WTC11 (cell line): ENCODE data around the gene DOCK7. TPM values are rescaled to one million over a fixed set of nuclear protein-coding genes. Genes with fewer than 3 reads are reported as not detected.

ENCODE experiments used
- ATAC-seq: fragments of 200-7000 bp; cut with Tn5 transposase; 2 replicates; pipeline ENCODE4 v1.10.0; 2021; ENCODE audit warnings: mild to moderate bottlenecking, moderate library complexity
- CTCF ChIA-PET: fragments of 300-600 bp; sonication (Branson Sonifier 250); formaldehyde crosslinking; loops from one replicate; lab custom pipeline; 2021; ENCODE audit warnings: antibody characterized with exemption; lab: Charles Lee
- POLR2A ChIA-PET: fragments of 350-600 bp; sonication (Branson Sonifier 250); formaldehyde crosslinking; loops from one replicate; lab custom pipeline; 2021; ENCODE audit warnings: antibody characterized with exemption; lab: Charles Lee
- DNase-seq: peaks from one replicate; pipeline ENCODE4 v3.0.0; 2021; ENCODE audit warnings: low spot score
- H3K27ac Mint-ChIP-seq: 2 replicates; pipeline ENCODE4 v1.8.0; 2021; ENCODE audit warnings: mixed read lengths
- H3K27me3 Mint-ChIP-seq: 2 replicates; pipeline ENCODE4 v1.8.0; 2021; ENCODE audit warnings: low read depth, mild to moderate bottlenecking, moderate library complexity, mixed read lengths
- H3K36me3 Mint-ChIP-seq: 2 replicates; pipeline ENCODE4 v1.8.0; 2021; ENCODE audit warnings: mixed read lengths
- H3K4me1 Mint-ChIP-seq: 2 replicates; pipeline ENCODE4 v1.8.0; 2022; ENCODE audit warnings: mixed read lengths
- H3K4me3 Mint-ChIP-seq: 2 replicates; pipeline ENCODE4 v1.8.0; 2021; ENCODE audit warnings: mild to moderate bottlenecking, moderate library complexity, mixed read lengths
- H3K9me3 Mint-ChIP-seq: 2 replicates; pipeline ENCODE4 v1.8.0; 2021; ENCODE audit warnings: mixed read lengths
- ATF1 ChIP-seq: sonication (generic); formaldehyde crosslinking; IDR thresholded peaks from 2 replicates; pipeline ENCODE4 v1.8.1; 2023; ENCODE audit warnings: mild to moderate bottlenecking, moderate library complexity, missing genetic modification reagents
- CBFB ChIP-seq: sonication (generic); formaldehyde crosslinking; IDR thresholded peaks from 2 replicates; pipeline ENCODE4 v1.8.1; 2022; ENCODE audit warnings: mild to moderate bottlenecking, low read depth, missing genetic modification reagents
- FOXK1 ChIP-seq: sonication (generic); formaldehyde crosslinking; IDR thresholded peaks from 2 replicates; pipeline ENCODE4 v1.8.0; 2022; ENCODE audit warnings: mild to moderate bottlenecking, moderate library complexity, missing genetic modification reagents
- FOXP1 ChIP-seq: sonication (generic); formaldehyde crosslinking; IDR thresholded peaks from 2 replicates; pipeline ENCODE4 v1.8.0; 2022; ENCODE audit warnings: missing genetic modification reagents, mild to moderate bottlenecking, moderate library complexity, borderline replicate concordance
- HMGA2 ChIP-seq: fragments of 250-450 bp; sonication (Bioruptor Pico); IDR thresholded peaks from 2 replicates; pipeline ENCODE4 v1.4.0; 2021; ENCODE audit warnings: mild to moderate bottlenecking, moderate library complexity
- MYBL2 ChIP-seq: sonication (generic); formaldehyde crosslinking; IDR thresholded peaks from 2 replicates; pipeline ENCODE4 v1.8.1; 2023; ENCODE audit warnings: mild to moderate bottlenecking, moderate library complexity, missing genetic modification reagents
- NFYB ChIP-seq: sonication (generic); formaldehyde crosslinking; conservative IDR thresholded peaks from 2 replicates; pipeline ENCODE4 v1.8.0; 2022; ENCODE audit warnings: low read depth, missing genetic modification reagents
- NR1H2 ChIP-seq: sonication (generic); formaldehyde crosslinking; IDR thresholded peaks from 2 replicates; pipeline ENCODE4 v1.9.0; 2021; ENCODE audit warnings: mild to moderate bottlenecking, moderate library complexity, missing genetic modification reagents
- STAT6 ChIP-seq: sonication (generic); formaldehyde crosslinking; conservative IDR thresholded peaks from 2 replicates; pipeline ENCODE4 v1.8.1; 2023; ENCODE audit warnings: mild to moderate bottlenecking, low read depth, missing genetic modification reagents, moderate library complexity
- TEAD1 ChIP-seq: sonication (generic); formaldehyde crosslinking; IDR thresholded peaks from 2 replicates; pipeline ENCODE4 v1.8.0; 2022; ENCODE audit warnings: mild to moderate bottlenecking, missing genetic modification reagents
- ZMAT4 ChIP-seq: fragments of 250-450 bp; sonication (Bioruptor Pico); IDR thresholded peaks from 2 replicates; pipeline ENCODE4 v1.9.0; 2021; ENCODE audit warnings: mild to moderate bottlenecking
- ZNF138 ChIP-seq: sonication (generic); formaldehyde crosslinking; conservative IDR thresholded peaks from 2 replicates; pipeline ENCODE4 v1.8.1; 2022; ENCODE audit warnings: mild to moderate bottlenecking, moderate library complexity, missing genetic modification reagents
- ZNF317 ChIP-seq: sonication (generic); formaldehyde crosslinking; IDR thresholded peaks from 2 replicates; pipeline ENCODE4 v1.8.1; 2023; ENCODE audit warnings: low read depth, mild to moderate bottlenecking, moderate library complexity, missing genetic modification reagents, borderline replicate concordance
- ZNF416 ChIP-seq: fragments of 250-450 bp; sonication (Bioruptor Pico); IDR thresholded peaks from 2 replicates; pipeline ENCODE4 v1.9.0; 2021; ENCODE audit warnings: mild to moderate bottlenecking, inconsistent platforms
- total RNA-seq: library from RNA; stranded (reverse); gene quantifications from 3 replicates; pipeline ENCODE4 v1.2.3, GENCODE V29; 2021
- TF ChIP-seq, protein P1 (sequence below): sonication (generic); formaldehyde crosslinking; IDR thresholded peaks from 2 replicates; pipeline ENCODE4 v1.8.0; 2022; ENCODE audit warnings: mild to moderate bottlenecking, missing genetic modification reagents

DOCK7 gene
- total RNA-seq, 1 experiment from 2014 or later: 34.2 TPM

DNA sequence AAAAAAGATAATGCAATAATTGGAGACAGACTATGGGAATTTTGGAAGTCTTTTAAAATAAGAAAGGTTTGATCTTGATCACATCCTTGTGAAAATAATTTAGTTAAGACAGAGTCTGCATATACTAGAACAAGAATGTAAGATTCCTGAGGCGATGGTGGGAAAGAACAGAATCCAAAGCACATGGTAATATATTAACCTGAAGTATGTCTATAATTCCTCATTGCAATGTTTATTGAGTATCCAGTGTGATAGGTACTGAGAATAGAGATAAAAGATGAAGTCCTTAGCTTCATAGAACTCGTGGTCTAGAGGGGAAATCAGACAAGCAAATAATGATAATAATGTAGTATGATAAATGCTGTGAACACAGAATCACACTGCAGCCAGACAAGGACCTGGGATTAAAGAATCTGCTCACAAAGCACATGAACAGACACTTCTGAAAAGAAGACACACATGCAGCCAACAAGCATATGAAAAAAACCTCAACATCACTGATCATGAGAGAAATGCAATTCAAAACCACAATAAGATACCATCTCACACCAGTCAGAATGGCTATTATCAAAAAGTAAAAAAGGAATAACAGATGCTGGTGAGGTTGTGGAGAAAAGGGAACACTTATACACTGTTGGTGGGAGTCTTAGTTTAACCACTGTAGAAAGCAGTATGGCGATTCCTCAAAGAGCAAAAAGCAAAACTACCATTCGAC is 97.8 kb downstream of the DOCK7 start (continued):
- TF ChIP-seq, protein P1, sequence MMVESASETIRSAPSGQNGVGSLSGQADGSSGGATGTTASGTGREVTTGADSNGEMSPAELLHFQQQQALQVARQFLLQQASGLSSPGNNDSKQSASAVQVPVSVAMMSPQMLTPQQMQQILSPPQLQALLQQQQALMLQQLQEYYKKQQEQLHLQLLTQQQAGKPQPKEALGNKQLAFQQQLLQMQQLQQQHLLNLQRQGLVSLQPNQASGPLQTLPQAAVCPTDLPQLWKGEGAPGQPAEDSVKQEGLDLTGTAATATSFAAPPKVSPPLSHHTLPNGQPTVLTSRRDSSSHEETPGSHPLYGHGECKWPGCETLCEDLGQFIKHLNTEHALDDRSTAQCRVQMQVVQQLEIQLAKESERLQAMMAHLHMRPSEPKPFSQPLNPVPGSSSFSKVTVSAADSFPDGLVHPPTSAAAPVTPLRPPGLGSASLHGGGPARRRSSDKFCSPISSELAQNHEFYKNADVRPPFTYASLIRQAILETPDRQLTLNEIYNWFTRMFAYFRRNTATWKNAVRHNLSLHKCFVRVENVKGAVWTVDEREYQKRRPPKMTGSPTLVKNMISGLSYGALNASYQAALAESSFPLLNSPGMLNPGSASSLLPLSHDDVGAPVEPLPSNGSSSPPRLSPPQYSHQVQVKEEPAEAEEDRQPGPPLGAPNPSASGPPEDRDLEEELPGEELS (CRISPR knock-in tag): no peak
- TF ChIP-seq, all 79 proteins: peak for 0

GRCh38 chr1:62589321-62589720 is 98.9 kb downstream of the DOCK7 start:
- 0 out of 2 replicates have a peak, but pooled peaks cover 3% of the 10 kb centered on the region for H3K9me3 Mint-ChIP-seq
- peaks cover 24% of the 10 kb centered on the region for H3K4me1 Mint-ChIP-seq
- CTCF ChIA-PET: no interaction called here
- no peak overlapping the region for H3K4me3 Mint-ChIP-seq
- no peaks in the 10 kb centered on the region for H3K27me3 Mint-ChIP-seq
- no peak overlapping the region for H3K27ac Mint-ChIP-seq
- no peak for TF ChIP-seq FOXP1
- no peak for TF ChIP-seq ZNF138
- no peak for TF ChIP-seq ATF1 (CRISPR knock-in tag)
- no peak for TF ChIP-seq STAT6 (CRISPR knock-in tag)
- TF ChIP-seq ZNF416 (CRISPR knock-in tag): no peak
- TF ChIP-seq, all 79 proteins: peak for 0
- DNase-seq (no peak), ATAC-seq (no peak)
- H3K36me3 Mint-ChIP-seq: peaks cover 4% of the 10 kb centered on the region; the same call in 1 of the 2 replicates
- POLR2A ChIA-PET: no interaction called here

DNA sequence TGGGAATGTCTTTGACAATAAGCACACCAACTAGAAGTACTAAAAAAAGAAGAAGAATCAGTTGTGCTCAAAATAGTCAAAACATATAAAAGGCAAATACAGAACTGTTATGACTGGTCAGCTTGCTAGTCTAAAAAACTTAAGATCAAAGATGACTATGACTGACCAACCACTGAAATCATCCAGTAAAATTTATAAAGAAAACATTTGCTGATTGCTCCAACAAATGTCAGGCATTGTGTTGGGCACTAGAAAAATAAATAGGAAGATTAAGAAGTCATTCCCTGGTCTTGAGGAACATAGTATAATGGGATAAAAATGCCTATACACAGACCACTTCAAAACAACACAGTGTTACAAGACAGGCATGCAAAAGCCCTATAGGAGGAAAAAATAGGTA is 100.2 kb downstream of the DOCK7 start:
- H3K27ac Mint-ChIP-seq: no peak overlapping the region
- ChIA-PET POLR2A (no interaction called here), CTCF (no interaction called here)
- H3K9me3 Mint-ChIP-seq: 0 out of 2 replicates have a peak, but pooled peaks cover 3% of the 10 kb centered on the region
- no peaks in the 10 kb centered on the region for H3K27me3 Mint-ChIP-seq
- peaks cover 4% of the 10 kb centered on the region; the same call in 1 of the 2 replicates for H3K36me3 Mint-ChIP-seq
- no peak for DNase-seq
- peaks cover 20% of the 10 kb centered on the region for H3K4me1 Mint-ChIP-seq
- H3K4me3 Mint-ChIP-seq: no peak overlapping the region
- no peak for TF ChIP-seq FOXK1 (CRISPR knock-in tag)
- TF ChIP-seq NR1H2: no peak
- TF ChIP-seq ZMAT4 (CRISPR knock-in tag): no peak
- TF ChIP-seq TEAD1: no peak
- no peak for TF ChIP-seq CBFB
- TF ChIP-seq, all 79 proteins: peak for 0
- no peak for ATAC-seq

- no peak for DNase-seq
- ChIA-PET CTCF (no interaction called here), POLR2A (no interaction called here)
- H3K4me1 Mint-ChIP-seq: peaks cover 20% of the 10 kb centered on the region
- peak; percentile 99 for ATAC-seq
- H3K27me3 Mint-ChIP-seq: no peaks in the 10 kb centered on the region
- H3K36me3 Mint-ChIP-seq: peaks cover 4% of the 10 kb centered on the region; the same call in 1 of the 2 replicates
- TF ChIP-seq NFYB (CRISPR knock-in tag) (no peak), MYBL2 (CRISPR knock-in tag) (no peak), ZNF317 (peak; percentile 46; the same call in 1 of the 2 replicates), HMGA2 (no peak)
- H3K27ac Mint-ChIP-seq: peak overlapping the region; percentile 94
- H3K9me3 Mint-ChIP-seq: no peaks in the 10 kb centered on the region
- H3K4me3 Mint-ChIP-seq: no peak overlapping the region
Observed at GRCh38 chr1:62585469-62586155, 102.6 kb downstream of the DOCK7 start.
